Ovary (tissue), 3 donors: ENCODE measurements around the gene METTL18.

Experiments
- POLR2A ChIP-seq: fragments of 450-650 bp; IDR thresholded peaks from one replicate; pipeline ENCODE4 v1.6.1; 2017; ENCODE audit warnings: antibody characterized with exemption, mild to moderate bottlenecking, moderate library complexity
- TF ChIP-seq, protein P1 (sequence below), 3 donors: fragments of 450-650 bp in 2 of 3; fragments of 200-600 bp in 1 of 3; IDR thresholded peaks; one replicate each; pipeline versions ENCODE4 v1.5.1 to v1.8.0; 2016 to 2022; ENCODE audit warnings: antibody characterized with exemption in 3 of 3, mild to moderate bottlenecking in 1 of 3
- donor health status: DM: no; HTN: no; CAD: no.

DNA sequence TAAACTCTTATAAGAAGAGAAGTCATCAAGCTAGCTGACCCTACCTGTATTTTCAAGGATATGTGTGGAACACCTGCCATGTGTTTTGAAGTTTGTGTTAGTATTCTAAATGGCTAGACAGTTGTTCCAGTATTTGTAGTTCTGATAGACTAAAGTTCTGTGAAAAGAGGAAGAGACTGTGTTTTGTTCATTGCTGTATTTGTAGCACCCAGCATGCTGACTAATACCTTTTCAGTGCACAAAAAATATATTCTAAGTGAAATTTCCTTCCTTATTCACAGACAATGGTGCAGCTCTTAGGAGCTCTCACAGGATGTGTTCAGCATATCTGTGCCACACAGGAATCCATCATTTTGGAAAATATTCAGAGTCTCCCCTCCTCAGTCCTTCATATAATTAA is 8.2 kb upstream of the METTL18 start:
- TF ChIP-seq, protein P1, sequence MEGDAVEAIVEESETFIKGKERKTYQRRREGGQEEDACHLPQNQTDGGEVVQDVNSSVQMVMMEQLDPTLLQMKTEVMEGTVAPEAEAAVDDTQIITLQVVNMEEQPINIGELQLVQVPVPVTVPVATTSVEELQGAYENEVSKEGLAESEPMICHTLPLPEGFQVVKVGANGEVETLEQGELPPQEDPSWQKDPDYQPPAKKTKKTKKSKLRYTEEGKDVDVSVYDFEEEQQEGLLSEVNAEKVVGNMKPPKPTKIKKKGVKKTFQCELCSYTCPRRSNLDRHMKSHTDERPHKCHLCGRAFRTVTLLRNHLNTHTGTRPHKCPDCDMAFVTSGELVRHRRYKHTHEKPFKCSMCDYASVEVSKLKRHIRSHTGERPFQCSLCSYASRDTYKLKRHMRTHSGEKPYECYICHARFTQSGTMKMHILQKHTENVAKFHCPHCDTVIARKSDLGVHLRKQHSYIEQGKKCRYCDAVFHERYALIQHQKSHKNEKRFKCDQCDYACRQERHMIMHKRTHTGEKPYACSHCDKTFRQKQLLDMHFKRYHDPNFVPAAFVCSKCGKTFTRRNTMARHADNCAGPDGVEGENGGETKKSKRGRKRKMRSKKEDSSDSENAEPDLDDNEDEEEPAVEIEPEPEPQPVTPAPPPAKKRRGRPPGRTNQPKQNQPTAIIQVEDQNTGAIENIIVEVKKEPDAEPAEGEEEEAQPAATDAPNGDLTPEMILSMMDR (IDR thresholded peaks at IDR 0.05), result no peak
- TF ChIP-seq POLR2A, result no peak
